Activated T-helper 1 cell treated with anti-CD3 and anti-CD28 coated beads, Interleukin-2, amount 50 U/mL, for 16 hours (primary cell): ENCODE data around the gene OIP5.
"Not testable (repeated sequence)": the region's sequence is repeated elsewhere in the genome, so short reads cannot be mapped to it uniquely, and the experiment has no call there.

Experiments
- DNase-seq, 2 donors: peaks; one replicate each; pipeline ENCODE4 v3.0.0-alpha.2; 2020; ENCODE audit warnings: low read depth in 1 of 2, low spot score in 1 of 2

The OIP5 gene

DNA sequence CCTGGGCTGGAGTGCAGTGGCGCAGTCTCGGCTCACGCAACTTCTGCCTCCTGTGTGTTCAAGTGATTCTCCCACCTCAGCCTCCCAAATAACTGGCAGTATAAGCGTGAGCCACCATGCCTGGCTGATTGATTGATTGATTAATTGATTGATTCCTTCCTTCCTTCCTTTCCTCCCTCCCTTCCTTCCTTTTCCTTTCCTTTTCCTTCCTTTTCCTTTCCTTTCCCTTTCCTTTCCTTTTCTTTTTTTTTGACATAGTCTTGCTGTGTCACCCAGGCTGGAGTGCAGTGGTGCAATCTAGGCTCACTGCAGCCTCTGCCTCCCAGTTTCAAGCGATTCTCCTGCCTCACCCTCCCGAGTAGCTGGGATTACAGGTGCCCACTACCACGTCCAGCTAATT, 71.5 kb downstream of the OIP5 start:
- not testable (repeated sequence) for DNase-seq

DNA sequence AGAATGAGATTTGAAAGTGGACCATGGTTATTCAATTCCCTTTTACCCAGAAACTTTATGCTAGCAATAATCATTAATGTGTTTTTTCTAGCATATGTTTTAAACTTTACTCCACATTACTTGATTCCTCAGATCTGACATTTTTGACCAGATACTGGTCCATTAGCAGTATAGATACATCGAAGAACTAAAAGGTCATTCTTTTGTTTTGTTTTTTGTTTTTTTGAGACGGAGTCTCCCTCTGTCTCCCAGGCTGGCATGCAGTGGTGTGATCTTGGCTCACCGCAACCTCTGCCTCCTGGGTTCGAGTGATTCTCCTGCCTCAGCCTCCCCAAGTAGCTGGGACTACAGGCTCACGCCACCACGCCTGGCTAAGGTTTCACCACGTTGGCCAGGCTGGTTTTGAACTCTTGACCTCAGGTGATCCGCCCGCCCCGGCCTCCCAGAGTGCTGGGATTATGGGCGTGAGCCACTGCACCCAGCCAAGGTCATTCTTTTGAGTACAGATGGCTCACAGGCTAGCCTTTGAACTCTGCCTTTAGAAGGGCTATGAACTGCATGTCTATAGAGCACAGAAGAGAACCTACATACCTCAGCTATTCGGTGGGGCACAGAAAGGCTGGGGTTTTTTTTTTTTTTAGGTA, 72.7 kb downstream of the OIP5 start:
- no peak for DNase-seq
